ENCODE results near the gene TST.

DNA sequence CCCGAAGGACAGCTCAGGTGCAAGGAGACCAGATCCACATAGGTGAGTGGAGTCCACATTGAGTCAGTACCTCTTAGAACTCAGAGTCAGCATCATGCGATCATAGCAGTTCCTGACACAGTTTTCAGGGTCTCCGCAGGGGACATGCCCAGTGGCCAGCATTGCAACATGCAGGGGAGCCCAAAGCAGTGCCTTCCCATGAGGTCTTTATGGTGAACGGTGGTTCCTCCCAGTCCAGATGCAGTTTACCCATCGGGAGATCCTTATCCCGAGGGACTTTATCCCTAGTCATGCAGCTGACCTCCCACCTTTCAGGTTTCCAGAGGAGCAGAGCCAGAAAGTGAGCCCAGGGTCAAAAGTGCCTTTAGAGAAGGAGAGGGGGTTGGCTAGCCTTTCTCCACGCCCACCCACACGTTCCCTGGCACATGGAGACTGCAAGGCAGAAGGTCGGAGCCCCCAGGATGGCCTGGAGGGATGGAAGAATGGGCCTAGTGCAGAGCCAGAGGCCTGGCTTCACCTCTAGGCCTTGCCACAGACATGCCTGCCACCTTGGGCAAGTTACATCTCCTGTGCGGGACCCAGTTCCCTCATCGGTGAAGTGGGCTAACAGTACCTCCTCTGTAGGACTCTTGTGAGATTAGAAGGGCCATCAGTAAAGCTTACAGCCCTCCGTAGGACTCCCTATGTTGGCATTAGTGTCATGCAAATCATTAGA is 38.7 kb upstream of the TST start:
- TF ChIP-seq TAF1 (IDR thresholded peaks at IDR 0.05; ENCODE audit: borderline replicate concordance, low read depth, low read length) (no peak), POLR2A (IDR thresholded peaks at IDR 0.05; ENCODE audit: low read depth, low read length) (no peak)

Data from GM12892 (cell line).